NCI-H1417 treated with DMSO at 0.1 percent for 48 hours (cell line): ENCODE results near the gene DHRSX.
"Not testable (repeated sequence)": the region's sequence is repeated elsewhere in the genome, so short reads cannot be mapped to it uniquely, and the experiment has no call there.

Experiments used
- DNase-seq: peaks from one replicate; lab custom pipeline; 2025; lab: John Stamatoyannopoulos, UW

DHRSX gene

GRCh38 chrX:2456091-2456490 lies 44.7 kb downstream of the DHRSX start:
- DNase-seq = not testable (repeated sequence)

GRCh38 chrX:2454620-2455019 lies 46.2 kb downstream of the DHRSX start:
- not testable (repeated sequence) for DNase-seq

GRCh38 chrX:2452799-2453198 lies 48.0 kb downstream of the DHRSX start:
- DNase-seq = no peak

GRCh38 chrX:2452317-2452784 lies 48.4 kb downstream of the DHRSX start:
- no peak for DNase-seq

GRCh38 chrX:2451501-2452316 lies 49.1 kb downstream of the DHRSX start:
- no peak for DNase-seq

- DNase-seq = no peak
Measured at GRCh38 chrX:2450681-2451080, 50.1 kb downstream of the DHRSX start.

GRCh38 chrX:2449135-2449886 lies 51.5 kb downstream of the DHRSX start:
- no peak for DNase-seq

- DNase-seq = no peak
Measured at GRCh38 chrX:2447484-2447883, 53.3 kb downstream of the DHRSX start.

- no peak for DNase-seq
Measured at GRCh38 chrX:2446815-2447214, 54.0 kb downstream of the DHRSX start.

GRCh38 chrX:2445662-2446623 lies 54.8 kb downstream of the DHRSX start:
- DNase-seq = no peak

- DNase-seq = no peak
Measured at GRCh38 chrX:2442694-2443093, 58.1 kb downstream of the DHRSX start.

- no peak for DNase-seq
Measured at GRCh38 chrX:2441466-2441865, 59.3 kb downstream of the DHRSX start.

GRCh38 chrX:2439613-2440012 lies 61.2 kb downstream of the DHRSX start:
- DNase-seq = no peak

- DNase-seq = no peak
Measured at GRCh38 chrX:2435465-2435864, 65.3 kb downstream of the DHRSX start.

- no peak for DNase-seq
Measured at GRCh38 chrX:2434270-2435163, 66.3 kb downstream of the DHRSX start.

- DNase-seq = no peak
Measured at GRCh38 chrX:2432298-2432863, 68.4 kb downstream of the DHRSX start.

- no peak for DNase-seq
Measured at GRCh38 chrX:2430265-2430825, 70.4 kb downstream of the DHRSX start.

- no peak for DNase-seq
Measured at GRCh38 chrX:2427737-2428136, 73.0 kb downstream of the DHRSX start.

- no peak for DNase-seq
Measured at GRCh38 chrX:2427147-2427546, 73.6 kb downstream of the DHRSX start.

- DNase-seq = no peak
Measured at GRCh38 chrX:2426289-2426882, 74.4 kb downstream of the DHRSX start.
